DOHH2 (cell line): Measurements from ENCODE around the gene RNLS.

ENCODE experiments used
- EZH2phosphoT487 ChIP-seq: fragments of 200-600 bp; sonication (generic); IDR thresholded peaks from 2 replicates; pipeline ENCODE4 v1.6.1; 2017; ENCODE audit warnings: borderline replicate concordance, mild to moderate bottlenecking, antibody characterized with exemption, low read length, moderate library complexity, mixed read lengths
- TF ChIP-seq, protein P1 (sequence below): fragments of 200-600 bp; sonication (generic); IDR thresholded peaks from one replicate; pipeline ENCODE4 v1.5.1; 2014; ENCODE audit warnings: antibody characterized with exemption, mild to moderate bottlenecking, low read depth, low read length; ENCODE audit not compliant: poor library complexity, severe bottlenecking

- TF ChIP-seq, protein P1, sequence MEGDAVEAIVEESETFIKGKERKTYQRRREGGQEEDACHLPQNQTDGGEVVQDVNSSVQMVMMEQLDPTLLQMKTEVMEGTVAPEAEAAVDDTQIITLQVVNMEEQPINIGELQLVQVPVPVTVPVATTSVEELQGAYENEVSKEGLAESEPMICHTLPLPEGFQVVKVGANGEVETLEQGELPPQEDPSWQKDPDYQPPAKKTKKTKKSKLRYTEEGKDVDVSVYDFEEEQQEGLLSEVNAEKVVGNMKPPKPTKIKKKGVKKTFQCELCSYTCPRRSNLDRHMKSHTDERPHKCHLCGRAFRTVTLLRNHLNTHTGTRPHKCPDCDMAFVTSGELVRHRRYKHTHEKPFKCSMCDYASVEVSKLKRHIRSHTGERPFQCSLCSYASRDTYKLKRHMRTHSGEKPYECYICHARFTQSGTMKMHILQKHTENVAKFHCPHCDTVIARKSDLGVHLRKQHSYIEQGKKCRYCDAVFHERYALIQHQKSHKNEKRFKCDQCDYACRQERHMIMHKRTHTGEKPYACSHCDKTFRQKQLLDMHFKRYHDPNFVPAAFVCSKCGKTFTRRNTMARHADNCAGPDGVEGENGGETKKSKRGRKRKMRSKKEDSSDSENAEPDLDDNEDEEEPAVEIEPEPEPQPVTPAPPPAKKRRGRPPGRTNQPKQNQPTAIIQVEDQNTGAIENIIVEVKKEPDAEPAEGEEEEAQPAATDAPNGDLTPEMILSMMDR, result no peak
- TF ChIP-seq EZH2phosphoT487, result no peak
These were observed 77.4 kb downstream of the RNLS start for GRCh38 chr10:88505680-88506215.
